Measurements from ENCODE around the gene TXNL4A. TPM values are rescaled to one million over a fixed set of nuclear protein-coding genes. Genes with fewer than 3 reads are reported as not detected.
A peak's percentile ranks its signal among the peaks of the same experiment; 100 is the strongest.
"Not testable (repeated sequence)": the region's sequence is repeated elsewhere in the genome, so short reads cannot be mapped to it uniquely, and the experiment has no call there.

Gene TXNL4A
- total RNA-seq, 4 donors from 2014 or later: 4.1 to 36.8 (median 31.0) TPM

GRCh38 chr18:79961527-79962291 lies 26.7 kb downstream of the TXNL4A start:
- Histone ChIP-seq H3K4me1 (peaks cover 21 to 75% (median 44%) of the 10 kb centered on the region in 4 donors), H3K27me3 (no peaks in the 10 kb centered on the region), H3K36me3 (no peaks in the 10 kb centered on the region), H3K4me3 (no peak overlapping the region), H3K9me3 (no peaks in the 10 kb centered on the region), H3K27ac (peak overlapping the region in 3 of 4 donors; percentile 4 to 80 (median 75))
- WGBS, 2 donors (ENCODE audit: low coverage in 1 of 2): 74% methylated on average over 28 of the region's 29 CpGs; no CpG with 5 or more reads in 1 of the 2 donors
- DNase-seq: no peak
- TF ChIP-seq POLR2A (IDR thresholded peaks at IDR 0.05) (peak; percentile 49), POLR2AphosphoS5 (IDR thresholded peaks at IDR 0.05) (peak in 1 of 3 donors; percentile 59), EP300 (IDR thresholded peaks at IDR 0.05; ENCODE audit: low read depth) (no peak)
- in situ Hi-C loops (cut with MboI; ENCODE audit: low pct_ligation_motif_present in 1 of 4, low pct_unique_long_range_greater_than_20kb in 1 of 4, low sequenced_read_pairs in 3 of 4): no loop called here
- intact Hi-C loops (cut with DNase I; ENCODE audit: low total_unique reads): no loop called here

DNA sequence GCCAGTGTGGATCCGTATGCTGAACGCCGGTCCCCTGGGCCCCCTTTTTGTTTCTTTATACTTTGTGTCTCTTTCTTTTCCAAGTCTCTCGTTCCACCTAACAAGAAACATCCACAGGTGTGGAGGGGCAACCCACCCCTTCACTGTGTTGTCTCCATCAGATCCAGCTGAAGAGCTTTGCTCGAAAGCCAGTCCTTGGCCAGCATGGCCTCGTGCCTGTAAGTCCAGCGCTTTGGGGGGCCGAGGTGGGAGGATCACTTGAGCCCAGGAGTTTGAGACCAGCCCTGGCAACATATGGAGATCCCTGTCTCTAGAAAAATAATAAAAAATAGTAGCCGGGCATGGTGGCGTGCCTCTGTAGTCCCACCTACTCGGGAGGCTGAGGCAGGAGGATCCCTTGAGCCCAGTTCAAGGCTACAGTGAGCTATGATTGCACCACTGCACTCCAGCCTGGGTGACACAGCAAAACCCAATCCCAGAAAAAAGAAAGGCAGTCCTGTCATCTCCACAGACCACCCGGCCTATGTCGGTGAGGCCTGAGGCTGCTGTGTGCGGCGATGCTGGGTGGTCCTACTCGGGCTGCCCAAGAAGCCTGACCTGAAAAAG lies 27.3 kb downstream of the TXNL4A start:
- Histone ChIP-seq H3K9me3 (no peaks in the 10 kb centered on the region), H3K4me3 (no peak overlapping the region), H3K4me1 (peaks cover 21 to 69% (median 44%) of the 10 kb centered on the region in 4 donors), H3K36me3 (no peaks in the 10 kb centered on the region), H3K27me3 (no peaks in the 10 kb centered on the region), H3K27ac (peak overlapping the region in 3 of 4 donors; percentile 67 to 80 (median 75))
- no peak for DNase-seq
- intact Hi-C loops (cut with DNase I; ENCODE audit: low total_unique reads) (no loop called here), in situ Hi-C loops (cut with MboI; ENCODE audit: low pct_ligation_motif_present in 1 of 4, low pct_unique_long_range_greater_than_20kb in 1 of 4, low sequenced_read_pairs in 3 of 4) (no loop called here)
- TF ChIP-seq CTCF (IDR thresholded peaks at IDR 0.05): no peak
- no peak for TF ChIP-seq EP300 (IDR thresholded peaks at IDR 0.05; ENCODE audit: low read depth)
- TF ChIP-seq POLR2A (IDR thresholded peaks at IDR 0.05): no peak
- no peak for TF ChIP-seq POLR2AphosphoS5 (IDR thresholded peaks at IDR 0.05)
- WGBS, 2 donors (ENCODE audit: low coverage in 1 of 2): 74 to 82% methylated on average over 6 to 14 of the region's 16 CpGs

GRCh38 chr18:79960161-79960801 lies 28.1 kb downstream of the TXNL4A start:
- intact Hi-C loops (cut with DNase I; ENCODE audit: low total_unique reads); H3K4me3 ChIP-seq; H3K9me3 ChIP-seq; in situ Hi-C loops (cut with MboI; ENCODE audit: low pct_ligation_motif_present in 1 of 4, low pct_unique_long_range_greater_than_20kb in 1 of 4, low sequenced_read_pairs in 3 of 4); H3K36me3 ChIP-seq; H3K27me3 ChIP-seq: not testable (repeated sequence)
- H3K27ac ChIP-seq: peak overlapping the region; percentile 43 to 80 (median 71)
- WGBS, 2 donors (ENCODE audit: low coverage in 1 of 2): 13 to 36% methylated on average over 4 to 12 of the region's 12 CpGs
- TF ChIP-seq POLR2AphosphoS5 (IDR thresholded peaks at IDR 0.05) (peak; percentile 17 to 60 (median 31)), POLR2A (IDR thresholded peaks at IDR 0.05) (peak; percentile 43)
- peak; percentile 65 for DNase-seq
- peaks cover 16 to 68% (median 39%) of the 10 kb centered on the region in 4 donors for H3K4me1 ChIP-seq

- TF ChIP-seq CTCF (IDR thresholded peaks at IDR 0.05) (no peak), POLR2A (IDR thresholded peaks at IDR 0.05) (no peak), EP300 (IDR thresholded peaks at IDR 0.05; ENCODE audit: low read depth) (no peak), POLR2AphosphoS5 (IDR thresholded peaks at IDR 0.05) (no peak)
- H3K27ac ChIP-seq: peak overlapping the region in 3 of 4 donors; percentile 67 to 80 (median 75)
- H3K36me3 ChIP-seq: no peaks in the 10 kb centered on the region
- intact Hi-C loops (cut with DNase I; ENCODE audit: low total_unique reads): no loop called here
- H3K4me1 ChIP-seq: peaks cover 18 to 75% (median 37%) of the 10 kb centered on the region in 4 donors
- 75 to 97% methylated on average over 1 to 2 of the region's 2 CpGs for WGBS, 2 donors (ENCODE audit: low coverage in 1 of 2)
- H3K9me3 ChIP-seq: no peaks in the 10 kb centered on the region
- DNase-seq: no peak
- H3K27me3 ChIP-seq: no peaks in the 10 kb centered on the region
- H3K4me3 ChIP-seq: no peak overlapping the region
- in situ Hi-C loops (cut with MboI; ENCODE audit: low pct_ligation_motif_present in 1 of 4, low pct_unique_long_range_greater_than_20kb in 1 of 4, low sequenced_read_pairs in 3 of 4): loop anchor here in 1 of 4 donors (10.0 kb wide), 1 partner anchor 76 kb away; the partner anchor contains the start of gene RBFA
These were observed 29.4 kb downstream of the TXNL4A start for GRCh38 chr18:79958981-79959380.
